ENCODE measurements around the gene AMY2A. TPM values are rescaled to one million over a fixed set of nuclear protein-coding genes. Genes with fewer than 3 reads are reported as not detected.
"Not testable (repeated sequence)": the region's sequence is repeated elsewhere in the genome, so short reads cannot be mapped to it uniquely, and the experiment has no call there.

Gene AMY2A
- not detected for total RNA-seq
- long read RNA-seq: 0 reads

DNA sequence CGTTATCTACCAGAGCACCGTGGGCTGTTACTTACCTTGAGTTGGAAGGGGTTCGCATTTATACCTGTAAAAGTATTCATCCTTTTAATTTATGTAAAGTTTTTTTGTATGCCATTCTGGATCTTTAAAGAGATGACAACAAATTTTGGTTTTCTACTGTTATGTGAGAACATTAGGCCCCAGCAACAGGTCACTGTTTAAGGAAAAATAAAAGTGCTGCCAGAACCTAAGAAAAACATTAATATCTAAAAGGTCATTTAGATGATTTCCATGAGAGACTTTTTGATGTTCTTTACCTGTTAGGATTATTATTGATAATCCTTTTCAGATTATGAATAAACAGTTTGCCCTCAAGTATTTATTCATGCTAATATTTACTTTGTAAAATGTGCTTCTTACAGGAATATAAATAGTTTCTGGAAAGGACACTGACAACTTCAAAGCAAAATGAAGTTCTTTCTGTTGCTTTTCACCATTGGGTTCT is at the start of gene AMY2A:
AMY2A (plus strand) TSS at position 434 of the 484 bp plus-strand sequence; CDS start at position 448, 14 bp downstream.
- DNase-seq (ENCODE audit: low spot score); intact Hi-C loops (cut with DNase I): not testable (repeated sequence)

GRCh38 chr1:103569493-103569892 is 47.7 kb upstream of the AMY2A start:
- intact Hi-C loops (cut with DNase I): no loop called here
- no peak for DNase-seq (ENCODE audit: low spot score)

GRCh38 chr1:103571289-103571688 is 45.9 kb upstream of the AMY2A start, which contains the start of gene AMY2B:
TSS of gene AMY2B (plus strand) at chr1:103571589. CDS start at chr1:103571603, 14 bp downstream.
- DNase-seq (ENCODE audit: low spot score); intact Hi-C loops (cut with DNase I): not testable (repeated sequence)

DNA sequence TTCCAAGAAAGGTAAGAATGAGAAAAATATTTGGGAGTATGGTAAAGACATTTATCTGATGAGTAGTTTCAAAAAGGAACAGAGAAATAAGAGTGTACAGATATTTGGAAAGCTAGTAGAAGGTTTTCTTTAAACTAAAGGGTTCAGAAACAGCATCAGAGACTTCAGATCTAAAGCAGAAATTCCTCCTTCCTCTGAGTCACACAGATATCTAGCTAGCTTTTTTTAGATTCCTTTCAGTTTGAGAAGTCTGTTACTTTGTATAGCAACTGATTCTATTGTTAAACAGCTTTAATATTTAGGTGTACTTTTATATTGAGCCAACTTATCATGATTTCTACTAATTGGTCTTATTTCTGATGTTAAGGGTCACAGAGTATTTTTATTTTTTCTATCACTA is 41.2 kb upstream of the AMY2A start:
- no peak for DNase-seq (ENCODE audit: low spot score)
- intact Hi-C loops (cut with DNase I): no loop called here

DNA sequence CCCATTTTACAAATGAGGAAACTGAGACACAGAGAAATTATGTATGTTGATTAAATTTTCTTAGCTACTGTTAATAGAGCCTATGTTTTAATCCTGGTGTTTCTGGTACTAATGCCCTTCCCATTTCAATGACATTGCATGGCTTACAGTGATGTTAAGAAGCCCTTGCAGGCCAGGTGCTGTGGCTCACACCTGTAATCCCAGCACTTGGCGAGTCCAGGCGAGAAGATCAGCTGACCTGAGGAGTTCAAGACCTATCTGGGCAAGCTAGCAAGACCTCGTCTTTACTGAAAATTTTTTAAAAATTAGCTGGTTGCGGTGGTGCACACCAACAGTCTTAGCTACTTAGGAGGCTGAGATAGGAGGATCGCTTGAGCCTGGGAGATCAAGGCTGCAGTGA is 40.4 kb upstream of the AMY2A start:
- intact Hi-C loops (cut with DNase I): not testable (repeated sequence)

DNA sequence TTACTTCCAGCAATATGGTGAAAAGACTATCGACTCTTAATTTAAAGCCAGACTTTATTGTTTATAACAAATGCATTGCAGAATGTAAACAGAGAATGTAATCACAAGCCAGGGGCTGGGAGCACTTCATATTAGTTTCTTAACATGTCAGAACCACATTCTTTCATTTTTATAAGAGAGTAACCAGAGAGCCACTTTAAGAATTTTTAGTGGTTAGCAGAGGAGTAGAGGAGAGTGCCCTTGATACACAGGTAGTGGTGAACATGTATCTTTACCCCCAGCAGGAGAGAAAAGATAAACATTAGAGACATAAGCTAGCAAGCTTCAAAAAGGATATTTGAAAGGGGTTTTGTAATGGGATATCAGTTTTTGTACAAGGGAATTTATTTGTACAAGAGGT is 34.8 kb upstream of the AMY2A start:
- DNase-seq (ENCODE audit: low spot score): no peak
- intact Hi-C loops (cut with DNase I): no loop called here

More for the DNA sequence above, 40.4 kb upstream of the AMY2A start:
- not testable (repeated sequence) for DNase-seq (ENCODE audit: low spot score)

DNA sequence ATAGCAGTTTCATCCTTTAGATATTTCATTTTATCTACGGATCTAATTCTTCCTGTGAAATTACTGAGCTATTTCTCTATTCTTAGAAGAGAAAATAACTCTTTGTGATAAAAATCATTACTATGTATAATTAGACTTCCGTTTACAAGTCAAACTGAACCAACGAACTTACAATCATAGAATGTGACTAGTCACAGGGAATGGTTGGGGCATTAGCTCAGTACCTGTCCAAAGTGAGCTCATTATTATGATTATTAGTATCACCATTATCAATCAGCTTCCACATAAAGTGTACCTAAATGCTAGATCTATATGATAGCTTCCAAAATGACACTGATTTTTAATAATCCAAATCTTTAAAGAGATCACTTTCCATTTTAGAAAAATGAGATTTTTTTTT is 33.3 kb upstream of the AMY2A start:
- no peak for DNase-seq (ENCODE audit: low spot score)
- intact Hi-C loops (cut with DNase I): no loop called here

GRCh38 chr1:103584537-103584936 is 32.7 kb upstream of the AMY2A start:
- no peak for DNase-seq (ENCODE audit: low spot score)
- intact Hi-C loops (cut with DNase I): no loop called here

- intact Hi-C loops (cut with DNase I); DNase-seq (ENCODE audit: low spot score): not testable (repeated sequence)
Observed at GRCh38 chr1:103602740-103603139, 14.5 kb upstream of the AMY2A start.

DNA sequence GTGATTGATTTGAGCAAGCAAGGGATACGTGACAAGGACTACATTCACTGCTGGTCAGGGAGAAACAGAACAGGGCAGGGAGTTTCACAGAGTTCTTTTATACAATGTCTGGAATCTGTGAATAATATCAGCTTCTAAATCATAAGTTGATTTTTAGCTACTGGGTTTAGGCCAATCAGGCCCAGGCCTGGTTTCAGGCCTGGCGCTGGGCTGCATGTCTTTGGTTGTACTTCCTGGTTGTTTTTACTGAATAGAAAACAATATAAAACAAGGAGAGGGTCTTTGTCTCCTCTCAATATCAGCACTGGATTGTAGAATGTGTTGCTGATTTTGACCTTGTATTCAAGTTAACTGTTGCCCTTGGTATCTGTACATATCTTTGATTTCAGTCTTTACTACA is 865 bp upstream of the AMY2A start:
- DNase-seq (ENCODE audit: low spot score): no peak
- intact Hi-C loops (cut with DNase I): no loop called here

DNA sequence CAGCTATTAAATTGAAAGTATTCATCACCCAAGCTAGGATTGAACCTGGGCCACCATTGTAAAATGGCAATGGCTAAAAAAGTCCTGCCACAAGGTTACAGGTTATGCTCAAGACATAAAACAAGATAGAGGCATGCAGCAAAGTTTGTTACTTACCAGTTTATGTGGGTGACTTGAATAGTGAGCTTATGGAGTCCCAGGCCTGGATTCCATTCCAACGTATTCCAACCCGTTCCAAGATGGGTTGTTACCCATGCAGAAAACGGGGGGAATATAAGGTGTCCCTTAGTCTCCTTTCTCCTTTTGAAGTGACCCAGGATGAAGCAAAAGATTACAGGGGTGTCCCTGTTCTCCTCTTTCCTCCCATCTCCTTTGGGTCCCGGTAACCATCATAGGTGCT is 10.2 kb downstream of the AMY2A start:
- intact Hi-C loops (cut with DNase I); DNase-seq (ENCODE audit: low spot score): not testable (repeated sequence)

DNA sequence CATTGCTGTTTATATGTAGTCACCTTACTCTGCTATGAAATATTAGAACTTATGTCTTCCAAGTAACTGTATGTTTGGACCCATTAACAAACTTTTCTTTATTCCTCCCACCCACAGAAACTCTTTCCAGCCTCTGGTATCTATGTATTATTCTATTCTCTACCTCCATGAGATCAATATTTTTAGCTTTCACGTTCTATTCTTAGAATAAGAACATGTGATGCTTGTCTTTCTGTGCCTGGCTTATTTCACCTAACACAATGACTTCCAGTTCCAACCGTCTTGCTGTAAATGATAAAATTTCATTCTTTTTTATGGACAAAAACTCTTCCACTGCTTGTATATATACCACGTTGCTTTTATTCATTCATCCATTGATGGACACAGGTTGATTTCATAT is 24.0 kb downstream of the AMY2A start:
- DNase-seq (ENCODE audit: low spot score); intact Hi-C loops (cut with DNase I): not testable (repeated sequence)

GRCh38 chr1:103643908-103644307 is 26.7 kb downstream of the AMY2A start:
- intact Hi-C loops (cut with DNase I); DNase-seq (ENCODE audit: low spot score): not testable (repeated sequence)

- DNase-seq (ENCODE audit: low spot score); intact Hi-C loops (cut with DNase I): not testable (repeated sequence)
Observed at GRCh38 chr1:103650305-103650704, 33.1 kb downstream of the AMY2A start.

GRCh38 chr1:103650889-103651288 is 33.7 kb downstream of the AMY2A start:
- intact Hi-C loops (cut with DNase I); DNase-seq (ENCODE audit: low spot score): not testable (repeated sequence)

DNA sequence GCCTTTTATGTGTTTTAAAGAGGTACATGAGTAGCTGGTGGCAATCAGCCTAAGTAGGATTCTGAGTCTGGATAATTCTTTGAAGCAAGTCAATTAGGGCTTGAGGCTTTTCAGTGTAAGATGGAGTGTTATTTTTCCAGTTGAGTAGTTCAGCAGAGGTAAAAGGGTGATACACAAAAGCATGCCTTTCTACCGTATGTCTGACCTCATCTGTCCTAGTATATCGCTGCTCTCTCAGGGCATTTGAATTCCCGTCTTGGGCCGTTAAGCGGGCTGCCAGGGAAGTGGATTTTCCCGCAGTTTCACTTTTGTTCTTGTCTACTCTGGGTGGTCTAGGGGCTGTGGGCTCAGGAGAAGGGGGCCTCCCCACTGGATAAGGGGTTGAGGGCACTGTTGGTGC is 36.9 kb downstream of the AMY2A start:
- intact Hi-C loops (cut with DNase I); DNase-seq (ENCODE audit: low spot score): not testable (repeated sequence)

- intact Hi-C loops (cut with DNase I): not testable (repeated sequence)
Observed at GRCh38 chr1:103655460-103655859, 38.2 kb downstream of the AMY2A start, which contains the start of gene AMY1A. TSS of gene AMY1A (plus strand) at chr1:103655760. CDS start at chr1:103656331, 571 bp downstream.

More at GRCh38 chr1:103655460-103655859, 38.2 kb downstream of the AMY2A start, which contains the start of gene AMY1A:
- not testable (repeated sequence) for DNase-seq (ENCODE audit: low spot score)

Other genes with a start within 250 kb of the AMY2A start
- gene RNPC3, start 91.7 kb upstream of the AMY2A start, total RNA-seq: 26.2 TPM
- gene AMY2B, start 45.8 kb upstream of the AMY2A start, total RNA-seq: 31.1 TPM
- not detected for gene AMY1A, start 38.3 kb downstream of the AMY2A start, total RNA-seq
- not detected for gene AMY1B, start 78.8 kb downstream of the AMY2A start, total RNA-seq
- not detected for gene AMY1C, start 132.5 kb downstream of the AMY2A start, total RNA-seq

All from cardiac septum (tissue), 1 donor.